HepG2 (cell line): ENCODE data around the gene GPRIN1. TPM values are rescaled to one million over a fixed set of nuclear protein-coding genes. Genes with fewer than 3 reads are reported as not detected.

Experiments
- ATAC-seq: fragments of 200-7000 bp; cut with Tn5 transposase; 3 replicates; pipeline ENCODE4 v1.9.1; 2020; ENCODE audit warnings: mild to moderate bottlenecking, moderate library complexity
- BruUV-seq: library from RNA; stranded (reverse); fragments of 400-500 nt; replicated peaks from 2 replicates; lab custom pipeline; 2021; lab: Mats Ljungman, UMichigan
- CTCF ChIA-PET: fragments of 300-600 bp; formaldehyde crosslinking; extraction: SDS; loops from one replicate; lab custom pipeline; 2021; ENCODE audit warnings: low total read pairs, inconsistent platforms, low intra/inter-chr PET ratio; lab: Yijun Ruan, JAX
- POLR2A ChIA-PET: fragments of 350-600 bp; sonication (Branson Sonifier 250); formaldehyde crosslinking; loops from one replicate; lab custom pipeline; 2020; ENCODE audit warnings: antibody characterized with exemption, inconsistent platforms; lab: Yijun Ruan, JAX
- DNase-seq: peaks from one replicate; pipeline ENCODE4 v3.0.0-alpha.2; 2015; ENCODE audit warnings: low spot score
- FAIRE-seq: peaks from 3 replicates; lab custom pipeline; 2011; peaks lifted over from hg19 to GRCh38; lab: Jason Lieb, UNC
- H2AFZ ChIP-seq: one replicate; pipeline ENCODE4 v1.6.1; 2011; ENCODE audit warnings: low read length, inconsistent platforms
- H3K27ac ChIP-seq: fragments of 300-600 bp; 3 replicates; pipeline ENCODE4 v1.8.0; 2011; ENCODE audit warnings: mixed run types, mild to moderate bottlenecking, mixed read lengths, low read length, inconsistent platforms; ENCODE audit not compliant: insufficient read depth; ENCODE audit errors: extremely low read length
- H3K27me3 ChIP-seq, 2 experiments: fragments of 200-600 bp in 1 of 2; 2 replicates in 1 of 2; 3 replicates in 1 of 2; pipeline versions ENCODE4 v1.6.0 to v1.8.0; 2011; ENCODE audit warnings: low read length in 2 of 2, mild to moderate bottlenecking in 2 of 2, moderate library complexity in 2 of 2, inconsistent platforms in 1 of 2; ENCODE audit not compliant: insufficient read depth in 2 of 2, control insufficient read depth in 1 of 2
- H3K36me3 ChIP-seq, 2 experiments: fragments of 200-600 bp in 1 of 2; replicated peaks in 1 of 2; 2 replicates in 1 of 2; 3 replicates in 1 of 2; pipeline versions ENCODE4 v1.5.1 to v1.8.0; 2011; ENCODE audit warnings: low read length in 2 of 2, inconsistent platforms in 1 of 2; ENCODE audit not compliant: insufficient read depth in 2 of 2, control insufficient read depth in 1 of 2
- H3K4me1 ChIP-seq: 2 replicates; pipeline ENCODE4 v1.5.1; 2012; ENCODE audit warnings: low read length, inconsistent platforms; ENCODE audit not compliant: insufficient read depth
- H3K4me2 ChIP-seq: 2 replicates; pipeline ENCODE4 v1.6.0; 2011; ENCODE audit warnings: low read depth, low read length, inconsistent platforms
- H3K4me3 ChIP-seq, 3 experiments: fragments of 200-600 bp in 1 of 3; sonication (generic), shearing (Covaris generic) in 1 of 3; replicated peaks in 1 of 3; 2 replicates each; pipeline ENCODE4 v1.5.1; 2011 to 2016; ENCODE audit warnings: low read length in 3 of 3, inconsistent platforms in 2 of 3, low read depth in 2 of 3, mild to moderate bottlenecking in 2 of 3, control low read depth in 1 of 3, mixed read lengths in 1 of 3; ENCODE audit not compliant: insufficient read depth in 1 of 3
- H3K79me2 ChIP-seq: one replicate; pipeline ENCODE4 v1.6.1; 2011; ENCODE audit warnings: low read length, inconsistent platforms; ENCODE audit not compliant: insufficient read depth
- H3K9ac ChIP-seq: 2 replicates; pipeline ENCODE4 v1.6.0; 2011; ENCODE audit warnings: mild to moderate bottlenecking, low read depth, low read length, inconsistent platforms; ENCODE audit not compliant: insufficient read depth
- H3K9me3 ChIP-seq: 2 replicates; pipeline ENCODE4 v1.5.1; 2012; ENCODE audit warnings: mild to moderate bottlenecking, low read length
- H4K20me1 ChIP-seq: 2 replicates; pipeline ENCODE4 v1.6.0; 2011; ENCODE audit warnings: inconsistent platforms, mild to moderate bottlenecking, low read length, moderate library complexity; ENCODE audit not compliant: insufficient read depth
- ARNT2 ChIP-seq: sonication (generic); formaldehyde crosslinking; IDR thresholded peaks from 2 replicates; pipeline ENCODE4 v1.8.0; 2022; ENCODE audit warnings: mild to moderate bottlenecking, low read depth, missing genetic modification reagents, moderate library complexity
- CC2D1A ChIP-seq: sonication (generic); formaldehyde crosslinking; IDR thresholded peaks from 2 replicates; pipeline ENCODE4 v1.8.1; 2023; ENCODE audit warnings: mild to moderate bottlenecking, missing genetic modification reagents
- GPN1 ChIP-seq: sonication (generic); formaldehyde crosslinking; IDR thresholded peaks from 2 replicates; pipeline ENCODE4 v1.5.1; 2020; ENCODE audit warnings: missing genetic modification reagents, borderline replicate concordance
- NCOA2 ChIP-seq: sonication (generic); formaldehyde crosslinking; IDR thresholded peaks from 2 replicates; pipeline ENCODE4 v1.8.0; 2022; ENCODE audit warnings: inconsistent platforms
- SRSF1 ChIP-seq: fragments of 200-400 bp; formaldehyde crosslinking; optimal IDR thresholded peaks from 2 replicates; pipeline ENCODE3; 2017; ENCODE audit warnings: mild to moderate bottlenecking, low read depth, low read length, moderate library complexity
- TCF12 ChIP-seq, 2 experiments: fragments of 450-650 bp in 1 of 2; sonication (generic) in 1 of 2; formaldehyde crosslinking in 1 of 2; IDR thresholded peaks; 2 replicates each; pipeline versions ENCODE4 v1.6.1 to v1.8.0; 2017 to 2022; ENCODE audit warnings: antibody characterized with exemption in 1 of 2, mild to moderate bottlenecking in 1 of 2, missing genetic modification reagents in 1 of 2, moderate library complexity in 1 of 2
- ZBTB3 ChIP-seq: sonication (generic); formaldehyde crosslinking; IDR thresholded peaks from 2 replicates; pipeline ENCODE4 v1.4.0; 2020; ENCODE audit warnings: low read depth, mild to moderate bottlenecking, moderate library complexity, missing genetic modification reagents, borderline replicate concordance
- ZFP1 ChIP-seq: IDR thresholded peaks from 2 replicates; pipeline ENCODE4 v1.6.1; 2016
- ZFP36L1 ChIP-seq: sonication (generic); formaldehyde crosslinking; IDR thresholded peaks from 2 replicates; pipeline ENCODE4 v1.8.0; 2022; ENCODE audit warnings: mild to moderate bottlenecking, missing genetic modification reagents, moderate library complexity
- ZNF12 ChIP-seq: sonication (generic); formaldehyde crosslinking; IDR thresholded peaks from 2 replicates; pipeline ENCODE4 v1.5.0; 2020; ENCODE audit warnings: missing genetic modification reagents
- ZNF253 ChIP-seq: sonication (generic); formaldehyde crosslinking; IDR thresholded peaks from 2 replicates; pipeline ENCODE4 v1.8.0; 2022; ENCODE audit warnings: mild to moderate bottlenecking, missing genetic modification reagents, borderline replicate concordance
- WGBS: methylation state at CpG from one replicate; pipeline ENCODE4 v1.1.6; 2017; ENCODE audit warnings: low lambda C conversion rate; 5-methylcytosine and 5-hydroxymethylcytosine counted together
- in situ Hi-C: cut with HindIII; loops from 2 replicates; pipeline ENCODE4 v1.10.0; 2017; ENCODE audit warnings: low pct_unique_long_range_greater_than_20kb; ENCODE audit not compliant: extremely low pct_ligation_motif_present
- intact Hi-C: fragments of 100-400 bp; cut with micrococcal nuclease; formaldehyde crosslinking; loops from one replicate; pipeline ENCODE4 v1.10.0; 2022; ENCODE audit not compliant: unreplicated experiment
- polyA plus RNA-seq, 8 experiments: library from polyadenylated mRNA; depleted of rRNA in 3 of 8; stranded (reverse) in 7 of 8; unstranded in 1 of 8; fragments of >200 nt; fragmentation: Illumina TruSeq in 4 of 8; extraction: Trizol in 4 of 8; gene quantifications; 2 replicates each; pipeline versions ENCODE4 v1.2.1 to v1.2.3, GENCODE V29; 2011 to 2016; ENCODE audit warnings: low read depth in 4 of 8, missing spikeins in 1 of 8, mixed read lengths in 1 of 8; ENCODE audit not compliant: insufficient read depth in 1 of 8
- total RNA-seq, 5 experiments: library from RNA; depleted of rRNA; stranded (reverse); fragments of >200 nt; fragmentation: Illumina TruSeq; extraction: Trizol; gene quantifications; 2 replicates each; pipeline ENCODE4 v1.2.3, GENCODE V29; 2016; ENCODE audit warnings: low read depth in 1 of 5
- TF ChIP-seq, protein P1 (sequence below): sonication (generic); formaldehyde crosslinking; IDR thresholded peaks from 2 replicates; pipeline ENCODE4 v1.5.0; 2020; ENCODE audit warnings: mild to moderate bottlenecking, missing genetic modification reagents, borderline replicate concordance
- TF ChIP-seq, protein P2 (sequence below): sonication (generic); formaldehyde crosslinking; IDR thresholded peaks from 2 replicates; pipeline ENCODE4 v1.8.0; 2022; ENCODE audit warnings: mild to moderate bottlenecking, missing genetic modification reagents
- TF ChIP-seq, protein P3 (sequence below): sonication (generic); formaldehyde crosslinking; IDR thresholded peaks from 2 replicates; pipeline ENCODE4 v1.4.0; 2020; ENCODE audit warnings: missing genetic modification reagents

GPRIN1 gene
- total and polyA plus RNA-seq, 2 of the 13 experiments (the other 11 are each of a cell fraction or from before 2014, with no cell fraction given): 0.32 to 2.0 TPM

DNA sequence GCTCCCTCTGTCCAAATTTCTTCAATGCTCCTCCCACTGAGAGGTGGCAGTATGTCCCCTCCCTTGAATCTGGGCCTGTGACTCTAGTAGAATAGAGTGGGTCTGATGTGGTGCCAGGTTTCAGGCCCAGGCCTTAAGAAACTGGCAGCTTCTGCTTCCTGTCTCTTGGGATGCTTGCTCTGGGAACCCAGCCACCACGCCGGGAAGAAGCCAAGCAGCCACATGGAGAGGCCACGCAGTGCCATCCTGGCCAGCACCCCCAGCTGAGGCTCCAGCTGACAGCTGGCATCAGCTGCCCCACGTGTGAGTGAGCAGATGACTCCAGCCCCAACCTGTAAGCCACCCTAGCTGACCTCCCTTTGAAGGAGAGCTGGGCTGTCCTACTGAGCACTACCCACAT is 30.0 kb upstream of the GPRIN1 start:
- intact Hi-C loops (no loop called here), in situ Hi-C loops (no loop called here)
- H3K9me3 ChIP-seq: no peaks in the 10 kb centered on the region
- peaks cover 13 to 68% of the 10 kb centered on the region in 2 experiments for H3K27me3 ChIP-seq
- H3K4me3 ChIP-seq: no peak overlapping the region
- no peaks in the 10 kb centered on the region for H3K36me3 ChIP-seq
- FAIRE-seq: no peak
- H3K4me1 ChIP-seq: no peaks in the 10 kb centered on the region
- no peaks in the 10 kb centered on the region for H3K79me2 ChIP-seq
- DNase-seq: no peak
- H3K4me2 ChIP-seq: no peak overlapping the region
- BruUV-seq: no TSS peak
- no peaks in the 10 kb centered on the region for H4K20me1 ChIP-seq
- ATAC-seq: no peak
- no peak overlapping the region for H3K27ac ChIP-seq
- no peak overlapping the region for H2AFZ ChIP-seq
- no CpG with 5 or more reads among the region's 4 CpGs for WGBS
- H3K9ac ChIP-seq: no peak overlapping the region
- CTCF ChIA-PET: no interaction called here
- POLR2A ChIA-PET: no interaction called here
- TF ChIP-seq, protein P1, sequence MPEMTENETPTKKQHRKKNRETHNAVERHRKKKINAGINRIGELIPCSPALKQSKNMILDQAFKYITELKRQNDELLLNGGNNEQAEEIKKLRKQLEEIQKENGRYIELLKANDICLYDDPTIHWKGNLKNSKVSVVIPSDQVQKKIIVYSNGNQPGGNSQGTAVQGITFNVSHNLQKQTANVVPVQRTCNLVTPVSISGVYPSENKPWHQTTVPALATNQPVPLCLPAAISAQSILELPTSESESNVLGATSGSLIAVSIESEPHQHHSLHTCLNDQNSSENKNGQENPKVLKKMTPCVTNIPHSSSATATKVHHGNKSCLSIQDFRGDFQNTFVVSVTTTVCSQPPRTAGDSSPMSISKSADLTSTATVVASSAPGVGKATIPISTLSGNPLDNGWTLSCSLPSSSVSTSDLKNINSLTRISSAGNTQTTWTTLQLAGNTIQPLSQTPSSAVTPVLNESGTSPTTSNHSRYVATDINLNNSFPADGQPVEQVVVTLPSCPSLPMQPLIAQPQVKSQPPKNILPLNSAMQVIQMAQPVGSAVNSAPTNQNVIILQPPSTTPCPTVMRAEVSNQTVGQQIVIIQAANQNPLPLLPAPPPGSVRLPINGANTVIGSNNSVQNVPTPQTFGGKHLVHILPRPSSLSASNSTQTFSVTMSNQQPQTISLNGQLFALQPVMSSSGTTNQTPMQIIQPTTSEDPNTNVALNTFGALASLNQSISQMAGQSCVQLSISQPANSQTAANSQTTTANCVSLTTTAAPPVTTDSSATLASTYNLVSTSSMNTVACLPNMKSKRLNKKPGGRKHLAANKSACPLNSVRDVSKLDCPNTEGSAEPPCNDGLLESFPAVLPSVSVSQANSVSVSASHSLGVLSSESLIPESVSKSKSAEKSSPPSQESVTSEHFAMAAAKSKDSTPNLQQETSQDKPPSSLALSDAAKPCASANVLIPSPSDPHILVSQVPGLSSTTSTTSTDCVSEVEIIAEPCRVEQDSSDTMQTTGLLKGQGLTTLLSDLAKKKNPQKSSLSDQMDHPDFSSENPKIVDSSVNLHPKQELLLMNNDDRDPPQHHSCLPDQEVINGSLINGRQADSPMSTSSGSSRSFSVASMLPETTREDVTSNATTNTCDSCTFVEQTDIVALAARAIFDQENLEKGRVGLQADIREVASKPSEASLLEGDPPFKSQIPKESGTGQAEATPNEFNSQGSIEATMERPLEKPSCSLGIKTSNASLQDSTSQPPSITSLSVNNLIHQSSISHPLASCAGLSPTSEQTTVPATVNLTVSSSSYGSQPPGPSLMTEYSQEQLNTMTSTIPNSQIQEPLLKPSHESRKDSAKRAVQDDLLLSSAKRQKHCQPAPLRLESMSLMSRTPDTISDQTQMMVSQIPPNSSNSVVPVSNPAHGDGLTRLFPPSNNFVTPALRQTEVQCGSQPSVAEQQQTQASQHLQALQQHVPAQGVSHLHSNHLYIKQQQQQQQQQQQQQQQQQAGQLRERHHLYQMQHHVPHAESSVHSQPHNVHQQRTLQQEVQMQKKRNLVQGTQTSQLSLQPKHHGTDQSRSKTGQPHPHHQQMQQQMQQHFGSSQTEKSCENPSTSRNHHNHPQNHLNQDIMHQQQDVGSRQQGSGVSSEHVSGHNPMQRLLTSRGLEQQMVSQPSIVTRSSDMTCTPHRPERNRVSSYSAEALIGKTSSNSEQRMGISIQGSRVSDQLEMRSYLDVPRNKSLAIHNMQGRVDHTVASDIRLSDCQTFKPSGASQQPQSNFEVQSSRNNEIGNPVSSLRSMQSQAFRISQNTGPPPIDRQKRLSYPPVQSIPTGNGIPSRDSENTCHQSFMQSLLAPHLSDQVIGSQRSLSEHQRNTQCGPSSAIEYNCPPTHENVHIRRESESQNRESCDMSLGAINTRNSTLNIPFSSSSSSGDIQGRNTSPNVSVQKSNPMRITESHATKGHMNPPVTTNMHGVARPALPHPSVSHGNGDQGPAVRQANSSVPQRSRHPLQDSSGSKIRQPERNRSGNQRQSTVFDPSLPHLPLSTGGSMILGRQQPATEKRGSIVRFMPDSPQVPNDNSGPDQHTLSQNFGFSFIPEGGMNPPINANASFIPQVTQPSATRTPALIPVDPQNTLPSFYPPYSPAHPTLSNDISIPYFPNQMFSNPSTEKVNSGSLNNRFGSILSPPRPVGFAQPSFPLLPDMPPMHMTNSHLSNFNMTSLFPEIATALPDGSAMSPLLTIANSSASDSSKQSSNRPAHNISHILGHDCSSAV (CRISPR knock-in tag): no peak
- no peak for TF ChIP-seq ZFP36L1 (CRISPR knock-in tag)
- no peak for TF ChIP-seq GPN1 (CRISPR knock-in tag)
- TF ChIP-seq NCOA2 (CRISPR knock-in tag): no peak
- TF ChIP-seq ARNT2 (CRISPR knock-in tag): no peak
- TF ChIP-seq, protein P2, sequence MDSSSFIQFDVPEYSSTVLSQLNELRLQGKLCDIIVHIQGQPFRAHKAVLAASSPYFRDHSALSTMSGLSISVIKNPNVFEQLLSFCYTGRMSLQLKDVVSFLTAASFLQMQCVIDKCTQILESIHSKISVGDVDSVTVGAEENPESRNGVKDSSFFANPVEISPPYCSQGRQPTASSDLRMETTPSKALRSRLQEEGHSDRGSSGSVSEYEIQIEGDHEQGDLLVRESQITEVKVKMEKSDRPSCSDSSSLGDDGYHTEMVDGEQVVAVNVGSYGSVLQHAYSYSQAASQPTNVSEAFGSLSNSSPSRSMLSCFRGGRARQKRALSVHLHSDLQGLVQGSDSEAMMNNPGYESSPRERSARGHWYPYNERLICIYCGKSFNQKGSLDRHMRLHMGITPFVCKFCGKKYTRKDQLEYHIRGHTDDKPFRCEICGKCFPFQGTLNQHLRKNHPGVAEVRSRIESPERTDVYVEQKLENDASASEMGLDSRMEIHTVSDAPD (CRISPR knock-in tag): no peak
- no peak for TF ChIP-seq ZNF12 (CRISPR knock-in tag)
- TF ChIP-seq ZBTB3 (CRISPR knock-in tag): no peak
- no peak for TF ChIP-seq TCF12 (IDR thresholded peaks at IDR 0.05)
- no peak for TF ChIP-seq TCF12 (CRISPR knock-in tag; IDR thresholded peaks at IDR 0.05)
- TF ChIP-seq, protein P3, sequence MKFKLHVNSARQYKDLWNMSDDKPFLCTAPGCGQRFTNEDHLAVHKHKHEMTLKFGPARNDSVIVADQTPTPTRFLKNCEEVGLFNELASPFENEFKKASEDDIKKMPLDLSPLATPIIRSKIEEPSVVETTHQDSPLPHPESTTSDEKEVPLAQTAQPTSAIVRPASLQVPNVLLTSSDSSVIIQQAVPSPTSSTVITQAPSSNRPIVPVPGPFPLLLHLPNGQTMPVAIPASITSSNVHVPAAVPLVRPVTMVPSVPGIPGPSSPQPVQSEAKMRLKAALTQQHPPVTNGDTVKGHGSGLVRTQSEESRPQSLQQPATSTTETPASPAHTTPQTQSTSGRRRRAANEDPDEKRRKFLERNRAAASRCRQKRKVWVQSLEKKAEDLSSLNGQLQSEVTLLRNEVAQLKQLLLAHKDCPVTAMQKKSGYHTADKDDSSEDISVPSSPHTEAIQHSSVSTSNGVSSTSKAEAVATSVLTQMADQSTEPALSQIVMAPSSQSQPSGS (CRISPR knock-in tag): no peak
- no peak for TF ChIP-seq SRSF1
- no peak for TF ChIP-seq ZNF253 (CRISPR knock-in tag)
- TF ChIP-seq CC2D1A: no peak
- TF ChIP-seq ZFP1: no peak
